Amniotic epithelial cell (primary cell): Measurements from ENCODE around the gene MMP25.
"Not testable (repeated sequence)": the region's sequence is repeated elsewhere in the genome, so short reads cannot be mapped to it uniquely, and the experiment has no call there.

ENCODE experiments used
- DNase-seq: peaks from one replicate; pipeline ENCODE4 v3.0.0-alpha.2; 2010; ENCODE audit warnings: low read depth

The MMP25 gene

GRCh38 chr16:3073448-3073847 lies 27.1 kb downstream of the MMP25 start:
- no peak for DNase-seq

GRCh38 chr16:3074860-3075522 lies 28.6 kb downstream of the MMP25 start:
- DNase-seq: no peak

- no peak for DNase-seq
These were observed 29.2 kb downstream of the MMP25 start for GRCh38 chr16:3075523-3075915.

- not testable (repeated sequence) for DNase-seq
These were observed 29.6 kb downstream of the MMP25 start for GRCh38 chr16:3075946-3076345.

- no peak for DNase-seq
These were observed 30.2 kb downstream of the MMP25 start for GRCh38 chr16:3076577-3076976.

- DNase-seq: no peak
These were observed 33.7 kb downstream of the MMP25 start for GRCh38 chr16:3080024-3080423.

GRCh38 chr16:3081957-3082356 lies 35.6 kb downstream of the MMP25 start:
- not testable (repeated sequence) for DNase-seq

- not testable (repeated sequence) for DNase-seq
These were observed 37.0 kb downstream of the MMP25 start for GRCh38 chr16:3083408-3083807.

GRCh38 chr16:3084491-3084890 lies 38.1 kb downstream of the MMP25 start:
- no peak for DNase-seq

- no peak for DNase-seq
These were observed 38.8 kb downstream of the MMP25 start for GRCh38 chr16:3084969-3085670.

- no peak for DNase-seq
These were observed 39.7 kb downstream of the MMP25 start for GRCh38 chr16:3085868-3086595.

GRCh38 chr16:3086596-3087242 lies 40.4 kb downstream of the MMP25 start:
- DNase-seq: no peak

- no peak for DNase-seq
These were observed 41.2 kb downstream of the MMP25 start for GRCh38 chr16:3087243-3088235.

GRCh38 chr16:3088450-3088849 lies 42.1 kb downstream of the MMP25 start:
- no peak for DNase-seq

GRCh38 chr16:3088925-3089716 lies 42.8 kb downstream of the MMP25 start:
- DNase-seq: no peak

- DNase-seq: no peak
These were observed 43.6 kb downstream of the MMP25 start for GRCh38 chr16:3089717-3090592.

GRCh38 chr16:3091551-3091950 lies 45.2 kb downstream of the MMP25 start:
- no peak for DNase-seq

- DNase-seq: no peak
These were observed 46.2 kb downstream of the MMP25 start for GRCh38 chr16:3092501-3092941.

- DNase-seq: peak; percentile 39
These were observed 48.1 kb downstream of the MMP25 start for GRCh38 chr16:3094289-3095027.
